ENCODE measurements around the gene CZIB. TPM values are rescaled to one million over a fixed set of nuclear protein-coding genes. Genes with fewer than 3 reads are reported as not detected.

Gene CZIB
- total and polyA plus RNA-seq, 2 of the 13 experiments (the other 11 are each of a cell fraction or from before 2014, with no cell fraction given): 49.2 to 67.0 TPM

DNA sequence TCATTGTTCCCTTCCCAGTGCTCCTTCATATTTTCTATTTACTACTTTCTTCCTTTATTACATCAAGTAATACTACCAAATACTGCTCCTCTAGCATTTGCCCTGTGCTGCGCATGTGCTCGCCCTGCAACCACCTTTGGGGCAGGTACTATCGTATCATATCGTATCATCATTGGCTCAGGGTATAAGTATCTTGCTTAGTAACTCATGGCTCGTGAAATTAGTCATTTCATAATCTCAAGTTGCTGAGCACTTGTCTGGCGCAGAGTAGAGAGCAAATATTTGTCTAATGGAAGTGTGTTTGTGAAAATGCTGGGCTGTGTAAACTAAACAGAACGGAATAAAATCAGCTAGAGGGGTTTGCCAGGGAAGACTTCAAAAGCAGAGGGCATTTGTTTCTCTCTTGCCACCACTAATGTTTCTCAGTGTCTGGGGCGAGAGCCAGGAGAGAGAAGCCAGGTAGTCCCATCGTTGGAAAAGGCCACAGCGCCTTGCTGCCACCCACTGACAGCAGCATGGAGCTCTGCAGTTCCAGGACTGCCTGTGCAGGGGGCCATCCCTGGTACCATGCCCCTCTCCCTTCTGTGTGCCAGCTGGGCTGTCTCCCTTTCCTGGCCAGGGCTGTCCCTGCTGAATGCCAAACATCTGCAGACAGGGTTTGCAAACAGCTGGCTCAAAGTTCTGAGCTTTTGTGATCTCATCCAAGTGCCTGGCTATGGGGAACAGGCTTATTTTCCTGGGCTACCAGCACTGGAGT, 43.8 kb downstream of the CZIB start (continued):
- no peak for TF ChIP-seq ZNF772 (CRISPR knock-in tag; IDR thresholded peaks at IDR 0.05)
- no peak for TF ChIP-seq IKZF1 (IDR thresholded peaks at IDR 0.05)
- TF ChIP-seq HNF4A (CRISPR knock-in tag; IDR thresholded peaks at IDR 0.05): 0 out of 2 replicates have a peak, but pooled peaks have one; percentile 5
- TF ChIP-seq NFIB (CRISPR knock-in tag; IDR thresholded peaks at IDR 0.05; ENCODE audit: borderline replicate concordance): no peak
- TF ChIP-seq, protein P1, sequence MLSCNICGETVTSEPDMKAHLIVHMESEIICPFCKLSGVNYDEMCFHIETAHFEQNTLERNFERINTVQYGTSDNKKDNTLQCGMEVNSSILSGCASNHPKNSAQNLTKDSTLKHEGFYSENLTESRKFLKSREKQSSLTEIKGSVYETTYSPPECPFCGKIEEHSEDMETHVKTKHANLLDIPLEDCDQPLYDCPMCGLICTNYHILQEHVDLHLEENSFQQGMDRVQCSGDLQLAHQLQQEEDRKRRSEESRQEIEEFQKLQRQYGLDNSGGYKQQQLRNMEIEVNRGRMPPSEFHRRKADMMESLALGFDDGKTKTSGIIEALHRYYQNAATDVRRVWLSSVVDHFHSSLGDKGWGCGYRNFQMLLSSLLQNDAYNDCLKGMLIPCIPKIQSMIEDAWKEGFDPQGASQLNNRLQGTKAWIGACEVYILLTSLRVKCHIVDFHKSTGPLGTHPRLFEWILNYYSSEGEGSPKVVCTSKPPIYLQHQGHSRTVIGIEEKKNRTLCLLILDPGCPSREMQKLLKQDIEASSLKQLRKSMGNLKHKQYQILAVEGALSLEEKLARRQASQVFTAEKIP (CRISPR knock-in tag; IDR thresholded peaks at IDR 0.05; ENCODE audit: borderline replicate concordance): no peak
- TF ChIP-seq, protein P2, sequence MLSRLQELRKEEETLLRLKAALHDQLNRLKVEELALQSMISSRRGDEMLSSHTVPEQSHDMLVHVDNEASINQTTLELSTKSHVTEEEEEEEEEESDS (CRISPR knock-in tag; IDR thresholded peaks at IDR 0.05; ENCODE audit: borderline replicate concordance): no peak
- TF ChIP-seq ARID2 (CRISPR knock-in tag; IDR thresholded peaks at IDR 0.05; ENCODE audit: borderline replicate concordance): no peak
- TF ChIP-seq, protein P3, sequence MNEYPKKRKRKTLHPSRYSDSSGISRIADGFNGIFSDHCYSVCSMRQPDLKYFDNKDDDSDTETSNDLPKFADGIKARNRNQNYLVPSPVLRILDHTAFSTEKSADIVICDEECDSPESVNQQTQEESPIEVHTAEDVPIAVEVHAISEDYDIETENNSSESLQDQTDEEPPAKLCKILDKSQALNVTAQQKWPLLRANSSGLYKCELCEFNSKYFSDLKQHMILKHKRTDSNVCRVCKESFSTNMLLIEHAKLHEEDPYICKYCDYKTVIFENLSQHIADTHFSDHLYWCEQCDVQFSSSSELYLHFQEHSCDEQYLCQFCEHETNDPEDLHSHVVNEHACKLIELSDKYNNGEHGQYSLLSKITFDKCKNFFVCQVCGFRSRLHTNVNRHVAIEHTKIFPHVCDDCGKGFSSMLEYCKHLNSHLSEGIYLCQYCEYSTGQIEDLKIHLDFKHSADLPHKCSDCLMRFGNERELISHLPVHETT (CRISPR knock-in tag; conservative IDR thresholded peaks at IDR 0.05): no peak; the same call in 1 of the 2 replicates
- no peak for TF ChIP-seq ZNF446 (CRISPR knock-in tag; IDR thresholded peaks at IDR 0.05)
- no peak for TF ChIP-seq HCFC1 (IDR thresholded peaks at IDR 0.05; ENCODE audit: low read depth, low read length)
- TF ChIP-seq, protein P4, sequence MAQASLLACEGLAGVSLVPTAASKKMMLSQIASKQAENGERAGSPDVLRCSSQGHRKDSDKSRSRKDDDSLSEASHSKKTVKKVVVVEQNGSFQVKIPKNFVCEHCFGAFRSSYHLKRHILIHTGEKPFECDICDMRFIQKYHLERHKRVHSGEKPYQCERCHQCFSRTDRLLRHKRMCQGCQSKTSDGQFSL (CRISPR knock-in tag; IDR thresholded peaks at IDR 0.05): no peak
- TF ChIP-seq, protein P5, sequence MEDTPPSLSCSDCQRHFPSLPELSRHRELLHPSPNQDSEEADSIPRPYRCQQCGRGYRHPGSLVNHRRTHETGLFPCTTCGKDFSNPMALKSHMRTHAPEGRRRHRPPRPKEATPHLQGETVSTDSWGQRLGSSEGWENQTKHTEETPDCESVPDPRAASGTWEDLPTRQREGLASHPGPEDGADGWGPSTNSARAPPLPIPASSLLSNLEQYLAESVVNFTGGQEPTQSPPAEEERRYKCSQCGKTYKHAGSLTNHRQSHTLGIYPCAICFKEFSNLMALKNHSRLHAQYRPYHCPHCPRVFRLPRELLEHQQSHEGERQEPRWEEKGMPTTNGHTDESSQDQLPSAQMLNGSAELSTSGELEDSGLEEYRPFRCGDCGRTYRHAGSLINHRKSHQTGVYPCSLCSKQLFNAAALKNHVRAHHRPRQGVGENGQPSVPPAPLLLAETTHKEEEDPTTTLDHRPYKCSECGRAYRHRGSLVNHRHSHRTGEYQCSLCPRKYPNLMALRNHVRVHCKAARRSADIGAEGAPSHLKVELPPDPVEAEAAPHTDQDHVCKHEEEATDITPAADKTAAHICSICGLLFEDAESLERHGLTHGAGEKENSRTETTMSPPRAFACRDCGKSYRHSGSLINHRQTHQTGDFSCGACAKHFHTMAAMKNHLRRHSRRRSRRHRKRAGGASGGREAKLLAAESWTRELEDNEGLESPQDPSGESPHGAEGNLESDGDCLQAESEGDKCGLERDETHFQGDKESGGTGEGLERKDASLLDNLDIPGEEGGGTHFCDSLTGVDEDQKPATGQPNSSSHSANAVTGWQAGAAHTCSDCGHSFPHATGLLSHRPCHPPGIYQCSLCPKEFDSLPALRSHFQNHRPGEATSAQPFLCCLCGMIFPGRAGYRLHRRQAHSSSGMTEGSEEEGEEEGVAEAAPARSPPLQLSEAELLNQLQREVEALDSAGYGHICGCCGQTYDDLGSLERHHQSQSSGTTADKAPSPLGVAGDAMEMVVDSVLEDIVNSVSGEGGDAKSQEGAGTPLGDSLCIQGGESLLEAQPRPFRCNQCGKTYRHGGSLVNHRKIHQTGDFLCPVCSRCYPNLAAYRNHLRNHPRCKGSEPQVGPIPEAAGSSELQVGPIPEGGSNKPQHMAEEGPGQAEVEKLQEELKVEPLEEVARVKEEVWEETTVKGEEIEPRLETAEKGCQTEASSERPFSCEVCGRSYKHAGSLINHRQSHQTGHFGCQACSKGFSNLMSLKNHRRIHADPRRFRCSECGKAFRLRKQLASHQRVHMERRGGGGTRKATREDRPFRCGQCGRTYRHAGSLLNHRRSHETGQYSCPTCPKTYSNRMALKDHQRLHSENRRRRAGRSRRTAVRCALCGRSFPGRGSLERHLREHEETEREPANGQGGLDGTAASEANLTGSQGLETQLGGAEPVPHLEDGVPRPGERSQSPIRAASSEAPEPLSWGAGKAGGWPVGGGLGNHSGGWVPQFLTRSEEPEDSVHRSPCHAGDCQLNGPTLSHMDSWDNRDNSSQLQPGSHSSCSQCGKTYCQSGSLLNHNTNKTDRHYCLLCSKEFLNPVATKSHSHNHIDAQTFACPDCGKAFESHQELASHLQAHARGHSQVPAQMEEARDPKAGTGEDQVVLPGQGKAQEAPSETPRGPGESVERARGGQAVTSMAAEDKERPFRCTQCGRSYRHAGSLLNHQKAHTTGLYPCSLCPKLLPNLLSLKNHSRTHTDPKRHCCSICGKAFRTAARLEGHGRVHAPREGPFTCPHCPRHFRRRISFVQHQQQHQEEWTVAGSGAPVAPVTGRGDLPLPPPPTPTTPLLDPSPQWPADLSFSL (CRISPR knock-in tag; IDR thresholded peaks at IDR 0.05): no peak
- no peak for TF ChIP-seq ZNF30 (CRISPR knock-in tag; IDR thresholded peaks at IDR 0.05)
- TF ChIP-seq ZNF382 (CRISPR knock-in tag; IDR thresholded peaks at IDR 0.05; ENCODE audit: borderline replicate concordance): no peak
- no peak for TF ChIP-seq HHEX (CRISPR knock-in tag; IDR thresholded peaks at IDR 0.05)
- TF ChIP-seq, protein P6, sequence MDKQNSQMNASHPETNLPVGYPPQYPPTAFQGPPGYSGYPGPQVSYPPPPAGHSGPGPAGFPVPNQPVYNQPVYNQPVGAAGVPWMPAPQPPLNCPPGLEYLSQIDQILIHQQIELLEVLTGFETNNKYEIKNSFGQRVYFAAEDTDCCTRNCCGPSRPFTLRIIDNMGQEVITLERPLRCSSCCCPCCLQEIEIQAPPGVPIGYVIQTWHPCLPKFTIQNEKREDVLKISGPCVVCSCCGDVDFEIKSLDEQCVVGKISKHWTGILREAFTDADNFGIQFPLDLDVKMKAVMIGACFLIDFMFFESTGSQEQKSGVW (CRISPR knock-in tag; IDR thresholded peaks at IDR 0.05; ENCODE audit: borderline replicate concordance): no peak
- no peak for TF ChIP-seq TBP (CRISPR knock-in tag; IDR thresholded peaks at IDR 0.05)
- no peak for TF ChIP-seq ZNF75D (CRISPR knock-in tag; IDR thresholded peaks at IDR 0.05; ENCODE audit: borderline replicate concordance)
- TF ChIP-seq RBFOX2 (IDR thresholded peaks at IDR 0.05; ENCODE audit: low read depth, low read length): no peak

Measured in HepG2 (cell line).